GM12878 (cell line): ENCODE results near the gene TBXAS1. TPM values are rescaled to one million over a fixed set of nuclear protein-coding genes. Genes with fewer than 3 reads are reported as not detected.

ENCODE experiments used
- ATAC-seq: fragments of 200-7000 bp; cut with Tn5 transposase; 3 replicates; pipeline ENCODE4 v1.9.1; 2020; ENCODE audit warnings: mild to moderate bottlenecking, moderate library complexity
- BruUV-seq: library from RNA; stranded (reverse); fragments of 400-500 nt; replicated peaks from 2 replicates; lab custom pipeline; 2021; lab: Mats Ljungman, UMichigan
- CTCF ChIA-PET: fragments of 300-600 bp; sonication (Branson Sonifier 250); formaldehyde crosslinking; extraction: SDS; loops from one replicate; lab custom pipeline; 2021; ENCODE audit warnings: inconsistent platforms; lab: Yijun Ruan, JAX
- POLR2A ChIA-PET: fragments of 350-600 bp; formaldehyde crosslinking; extraction: SDS; loops from one replicate; lab custom pipeline; 2021; ENCODE audit warnings: inconsistent platforms; lab: Charles Lee
- RAD21 ChIA-PET: fragments of 300-600 bp; sonication (Branson Sonifier 250); formaldehyde crosslinking; loops from one replicate; lab custom pipeline; 2023; ENCODE audit warnings: antibody characterized with exemption; ENCODE audit not compliant: unreplicated experiment; lab: Charles Lee
- SMC1A ChIA-PET: fragments of 300-600 bp; sonication (Branson Sonifier 250); formaldehyde crosslinking; loops from one replicate; lab custom pipeline; 2023; ENCODE audit not compliant: unreplicated experiment, uncharacterized antibody; lab: Charles Lee
- DNase-seq: peaks from one replicate; pipeline ENCODE4 v3.0.0-alpha.2; 2011; ENCODE audit warnings: low read depth, low spot score
- FAIRE-seq: peaks from 3 replicates; lab custom pipeline; 2011; peaks lifted over from hg19 to GRCh38; lab: Jason Lieb, UNC
- H2AFZ ChIP-seq: 2 replicates; pipeline ENCODE4 v1.6.0; 2011; ENCODE audit warnings: low read depth, low read length, control low read depth; ENCODE audit not compliant: control insufficient read depth
- H3K27ac ChIP-seq: 2 replicates; pipeline ENCODE4 v1.5.1; 2011; ENCODE audit warnings: control low read depth; ENCODE audit not compliant: control insufficient read depth, insufficient read depth
- H3K27me3 ChIP-seq, 2 experiments: replicated peaks in 1 of 2; 2 replicates each; pipeline versions ENCODE4 v1.6.0 to v1.6.1; 2011; ENCODE audit warnings: low read length in 1 of 2; ENCODE audit not compliant: control insufficient read depth in 2 of 2, insufficient read depth in 2 of 2
- H3K36me3 ChIP-seq, 2 experiments: 2 replicates each; pipeline ENCODE4 v1.5.1; 2011; ENCODE audit warnings: low read length in 1 of 2; ENCODE audit not compliant: control insufficient read depth in 2 of 2, insufficient read depth in 2 of 2
- H3K4me1 ChIP-seq: 2 replicates; pipeline ENCODE4 v1.6.1; 2011; ENCODE audit warnings: mild to moderate bottlenecking, low read length, moderate library complexity, mixed read lengths; ENCODE audit not compliant: control insufficient read depth, insufficient read depth
- H3K4me2 ChIP-seq: 2 replicates; pipeline ENCODE4 v1.6.0; 2011; ENCODE audit warnings: control low read depth; ENCODE audit not compliant: control insufficient read depth, insufficient read depth
- H3K4me3 ChIP-seq: fragments of 200-600 bp; sonication (generic); 2 replicates; pipeline ENCODE4 v1.5.1; 2016
- H3K79me2 ChIP-seq: 2 replicates; pipeline ENCODE4 v1.6.0; 2011; ENCODE audit warnings: low read length; ENCODE audit not compliant: control insufficient read depth, insufficient read depth
- H3K9ac ChIP-seq: 2 replicates; pipeline ENCODE4 v1.8.0; 2011; ENCODE audit warnings: low read length, control low read depth, mixed read lengths; ENCODE audit not compliant: control insufficient read depth, insufficient read depth
- H3K9me3 ChIP-seq: replicated peaks from 3 replicates; pipeline ENCODE4 v1.5.1; 2011; ENCODE audit warnings: mild to moderate bottlenecking, low read length; ENCODE audit not compliant: control insufficient read depth, insufficient read depth
- H4K20me1 ChIP-seq: 2 replicates; pipeline ENCODE4 v1.6.0; 2011; ENCODE audit not compliant: control insufficient read depth, insufficient read depth
- BCL3 ChIP-seq: IDR thresholded peaks from 2 replicates; pipeline ENCODE4 v1.6.1; 2011; ENCODE audit warnings: borderline replicate concordance, low read depth, mild to moderate bottlenecking, moderate library complexity, low read length; ENCODE audit not compliant: insufficient read depth, poor library complexity, severe bottlenecking
- CBX3 ChIP-seq: fragments of 200-600 bp; sonication (generic); IDR thresholded peaks from 2 replicates; pipeline ENCODE4 v1.6.1; 2016; ENCODE audit warnings: low read depth, borderline replicate concordance
- E4F1 ChIP-seq: fragments of 450-650 bp; IDR thresholded peaks from 2 replicates; pipeline ENCODE4 v1.6.1; 2018; ENCODE audit warnings: borderline replicate concordance, mild to moderate bottlenecking; ENCODE audit not compliant: partially characterized antibody
- EGR1 ChIP-seq, 2 experiments: IDR thresholded peaks; 1 replicate in 1 of 2; 2 replicates in 1 of 2; pipeline ENCODE4 v1.6.1; 2011 to 2012; ENCODE audit warnings: low read depth in 2 of 2, low read length in 2 of 2, borderline replicate concordance in 1 of 2, mild to moderate bottlenecking in 1 of 2, moderate library complexity in 1 of 2
- FOXM1 ChIP-seq: IDR thresholded peaks from 2 replicates; pipeline ENCODE4 v1.6.1; 2012; ENCODE audit warnings: low read depth, mild to moderate bottlenecking, inconsistent platforms, low read length, moderate library complexity
- HDGF ChIP-seq: fragments of 450-650 bp; IDR thresholded peaks from 2 replicates; pipeline ENCODE4 v1.6.1; 2016; ENCODE audit warnings: antibody characterized with exemption
- IRF5 ChIP-seq: fragments of 450-650 bp; IDR thresholded peaks from 2 replicates; pipeline ENCODE4 v1.6.1; 2017; ENCODE audit warnings: borderline replicate concordance
- MTA3 ChIP-seq: IDR thresholded peaks from 2 replicates; pipeline ENCODE4 v1.6.1; 2012; ENCODE audit warnings: low read length, inconsistent platforms, borderline replicate concordance
- MYB ChIP-seq: fragments of 150-350 bp; IDR thresholded peaks from 2 replicates; pipeline ENCODE4 v1.6.1; 2014; ENCODE audit warnings: mild to moderate bottlenecking, low read depth, low read length, borderline replicate concordance
- NRF1 ChIP-seq: conservative IDR thresholded peaks from 2 replicates; pipeline ENCODE4 v1.6.1; 2011; ENCODE audit warnings: mild to moderate bottlenecking, low read depth, low read length, improper control_type of control experiment
- RCOR1 ChIP-seq: conservative IDR thresholded peaks from 2 replicates; pipeline ENCODE4 v1.6.1; 2012; ENCODE audit warnings: low read depth, low read length, improper control_type of control experiment
- RUNX3 ChIP-seq: IDR thresholded peaks from 2 replicates; pipeline ENCODE4 v1.6.1; 2012; ENCODE audit warnings: low read length, inconsistent platforms
- whole genome bisulfite sequencing: methylation state at CpG from one replicate; pipeline ENCODE4 v1.1.6; 2016; ENCODE audit warnings: low lambda C conversion rate; ENCODE audit not compliant: insufficient replicate concordance, insufficient coverage; ENCODE audit errors: missing lambda C conversion rate; 5-methylcytosine and 5-hydroxymethylcytosine counted together
- in situ Hi-C: fragments of 300-500 bp; cut with MboI; formaldehyde crosslinking; loops from 9 replicates; pipeline ENCODE4 v1.14.3; 2018; ENCODE audit warnings: mixed read lengths
- intact Hi-C: fragments of 100-400 bp; cut with micrococcal nuclease; formaldehyde crosslinking; loops from one replicate; pipeline ENCODE4 v1.14.2; 2022; ENCODE audit not compliant: unreplicated experiment
- polyA plus RNA-seq, 11 experiments: library from polyadenylated mRNA; depleted of rRNA in 4 of 11; unstranded in 6 of 11; stranded (reverse) in 5 of 11; fragments of >200 nt; fragmentation: Nextera tagmentation in 4 of 11; fragmentation: Illumina TruSeq in 1 of 11; extraction: Ambion mirVana in 4 of 11; extraction: Trizol in 1 of 11; gene quantifications; 1 replicate in 1 of 11; 2 replicates in 10 of 11; pipeline versions ENCODE4 v1.2.1 to v1.2.3, GENCODE V29; 2011 to 2016; ENCODE audit warnings: inconsistent platforms in 2 of 11, missing spikeins in 2 of 11, low read depth in 1 of 11
- total RNA-seq, 4 experiments: library from RNA; depleted of rRNA in 3 of 4; stranded (reverse); fragments of >200 nt in 3 of 4; fragmentation: Illumina TruSeq in 1 of 4; extraction: Trizol in 1 of 4; gene quantifications; 2 replicates each; pipeline versions ENCODE4 v1.2.1 to v1.2.3, GENCODE V29; 2013 to 2021
- TF ChIP-seq, protein P1 (sequence below): IDR thresholded peaks from 2 replicates; pipeline ENCODE4 v1.6.1; 2011; ENCODE audit warnings: low read depth, low read length, improper control_type of control experiment, borderline replicate concordance
- TF ChIP-seq, protein P2 (sequence below): fragments of 450-650 bp; conservative IDR thresholded peaks from 2 replicates; pipeline ENCODE4 v1.6.1; 2017; ENCODE audit warnings: mild to moderate bottlenecking, moderate library complexity

Gene TBXAS1
- total and polyA plus RNA-seq, 10 of the 15 experiments (the other 5 are each of a cell fraction or from before 2014, with no cell fraction given) = 1.5 to 32.7 (median 16.3) TPM

DNA sequence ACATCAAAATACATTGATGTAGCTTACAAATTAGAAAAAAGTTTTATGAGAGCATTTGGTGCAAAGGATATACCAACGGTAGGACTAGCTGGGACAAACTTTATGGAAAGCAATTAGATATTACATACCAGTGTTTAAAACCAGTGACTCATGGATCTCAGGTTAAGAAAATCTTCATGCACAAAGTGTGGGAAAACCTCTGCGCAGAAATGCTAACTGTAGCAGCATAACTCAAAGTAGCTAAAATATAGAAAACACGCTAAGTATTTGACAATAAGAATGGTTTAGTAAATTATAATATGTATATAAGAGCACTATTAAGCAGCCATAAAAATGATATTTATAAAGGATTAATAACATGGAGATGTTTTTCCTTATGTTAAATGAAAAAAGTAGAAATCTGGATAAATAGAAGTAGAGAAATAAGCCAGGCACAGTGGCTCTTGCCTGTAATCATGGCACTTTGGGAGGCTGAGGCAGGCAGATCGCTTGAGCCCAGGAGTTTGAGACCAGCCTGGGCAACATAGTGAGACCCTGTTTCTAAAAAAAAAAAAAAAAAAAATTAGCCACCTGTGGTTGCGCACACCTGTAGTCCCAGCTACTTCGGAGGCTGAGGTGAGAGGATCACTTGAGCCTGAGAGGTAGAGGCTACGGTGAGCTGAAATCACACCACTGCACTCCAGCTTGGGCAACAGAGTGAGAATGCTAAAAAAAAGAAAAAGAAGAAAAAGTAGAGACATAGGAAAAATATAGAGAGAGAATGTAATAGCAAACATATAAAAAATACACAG lies 37.2 kb downstream of the TBXAS1 start:
- H3K36me3 ChIP-seq = no peaks in the 10 kb centered on the region
- ChIA-PET SMC1A (no interaction called here), CTCF (interaction anchor here (1.3 kb wide), 1 partner anchor 27 kb away, joined by 3 read pairs; no protein-coding TSS in a partner anchor), POLR2A (no interaction called here), RAD21 (no interaction called here)
- H3K4me3 ChIP-seq = no peak overlapping the region
- no peak overlapping the region for H3K4me2 ChIP-seq
- intact Hi-C loops (no loop called here), in situ Hi-C loops (no loop called here)
- no peak overlapping the region for H3K27ac ChIP-seq
- no peaks in the 10 kb centered on the region for H3K79me2 ChIP-seq
- ATAC-seq (no peak), FAIRE-seq (no peak), DNase-seq (no peak)
- 90% methylated on average over 7 of the region's 7 CpGs for WGBS
- no peak overlapping the region for H3K9ac ChIP-seq
- TF ChIP-seq NRF1 (no peak), CBX3 (no peak), E4F1 (no peak), MYB (no peak), MTA3 (no peak), IRF5 (no peak), EGR1 (IDR thresholded peaks at IDR 0.05; ENCODE audit: borderline replicate concordance in 1 of 2, low read depth in 2 of 2, low read length in 2 of 2) (no peak), BCL3 (no peak), RUNX3 (no peak), FOXM1 (no peak), RCOR1 (no peak), HDGF (no peak)
- TF ChIP-seq, protein P1, sequence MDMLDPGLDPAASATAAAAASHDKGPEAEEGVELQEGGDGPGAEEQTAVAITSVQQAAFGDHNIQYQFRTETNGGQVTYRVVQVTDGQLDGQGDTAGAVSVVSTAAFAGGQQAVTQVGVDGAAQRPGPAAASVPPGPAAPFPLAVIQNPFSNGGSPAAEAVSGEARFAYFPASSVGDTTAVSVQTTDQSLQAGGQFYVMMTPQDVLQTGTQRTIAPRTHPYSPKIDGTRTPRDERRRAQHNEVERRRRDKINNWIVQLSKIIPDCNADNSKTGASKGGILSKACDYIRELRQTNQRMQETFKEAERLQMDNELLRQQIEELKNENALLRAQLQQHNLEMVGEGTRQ = no peak
- TF ChIP-seq, protein P2, sequence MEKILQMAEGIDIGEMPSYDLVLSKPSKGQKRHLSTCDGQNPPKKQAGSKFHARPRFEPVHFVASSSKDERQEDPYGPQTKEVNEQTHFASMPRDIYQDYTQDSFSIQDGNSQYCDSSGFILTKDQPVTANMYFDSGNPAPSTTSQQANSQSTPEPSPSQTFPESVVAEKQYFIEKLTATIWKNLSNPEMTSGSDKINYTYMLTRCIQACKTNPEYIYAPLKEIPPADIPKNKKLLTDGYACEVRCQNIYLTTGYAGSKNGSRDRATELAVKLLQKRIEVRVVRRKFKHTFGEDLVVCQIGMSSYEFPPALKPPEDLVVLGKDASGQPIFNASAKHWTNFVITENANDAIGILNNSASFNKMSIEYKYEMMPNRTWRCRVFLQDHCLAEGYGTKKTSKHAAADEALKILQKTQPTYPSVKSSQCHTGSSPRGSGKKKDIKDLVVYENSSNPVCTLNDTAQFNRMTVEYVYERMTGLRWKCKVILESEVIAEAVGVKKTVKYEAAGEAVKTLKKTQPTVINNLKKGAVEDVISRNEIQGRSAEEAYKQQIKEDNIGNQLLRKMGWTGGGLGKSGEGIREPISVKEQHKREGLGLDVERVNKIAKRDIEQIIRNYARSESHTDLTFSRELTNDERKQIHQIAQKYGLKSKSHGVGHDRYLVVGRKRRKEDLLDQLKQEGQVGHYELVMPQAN = no peak
- H3K27me3 ChIP-seq = no peaks in the 10 kb centered on the region
- no peak overlapping the region for H2AFZ ChIP-seq
- H4K20me1 ChIP-seq = no peaks in the 10 kb centered on the region
- H3K9me3 ChIP-seq = no peaks in the 10 kb centered on the region; the same call in 2 of the 3 replicates
- BruUV-seq = no TSS peak
- no peaks in the 10 kb centered on the region for H3K4me1 ChIP-seq
